ENCODE results near the gene ASCL4.

The ASCL4 gene

DNA sequence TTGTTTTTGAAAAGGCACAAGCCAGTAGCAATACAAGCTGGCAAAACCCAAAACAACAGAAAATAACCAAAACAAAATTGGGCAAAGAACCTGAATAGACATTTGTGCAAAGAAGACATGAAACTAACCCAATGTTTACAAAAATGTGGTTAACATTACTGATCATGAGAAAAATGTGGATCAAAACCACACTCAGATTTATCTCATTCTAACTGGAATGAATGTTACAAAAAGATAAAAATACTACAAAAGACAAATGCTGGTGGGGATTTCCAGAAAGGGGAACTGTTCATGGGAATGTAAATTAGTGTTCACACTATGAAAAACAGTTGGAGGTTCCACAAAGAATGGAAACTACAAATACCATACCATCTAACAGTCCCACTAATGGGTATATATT is 26.6 kb downstream of the ASCL4 start:
- no peaks in the 10 kb centered on the region for H3K4me1 ChIP-seq (ENCODE audit: insufficient read depth, low read length, severe bottlenecking)
- H4K20me1 ChIP-seq (ENCODE audit: insufficient read depth, low read length), result no peaks in the 10 kb centered on the region
- H3K9me2 ChIP-seq (ENCODE audit: low read depth, low read length), result no peaks in the 10 kb centered on the region
- no peak overlapping the region for H2AFZ ChIP-seq (ENCODE audit: low read length)
- no peaks in the 10 kb centered on the region for H3F3A ChIP-seq (ENCODE audit: insufficient read depth, low read length)
- no peaks in the 10 kb centered on the region for H3K36me3 ChIP-seq (ENCODE audit: insufficient read depth, low read length)
- H3K4me3 ChIP-seq (ENCODE audit: low read depth, low read length, poor library complexity, severe bottlenecking), result no peak overlapping the region
- no peaks in the 10 kb centered on the region for H3K79me2 ChIP-seq (ENCODE audit: insufficient read depth, low read length)
- no peak overlapping the region for H3K9ac ChIP-seq (ENCODE audit: low read length)
- TF ChIP-seq, protein P1, sequence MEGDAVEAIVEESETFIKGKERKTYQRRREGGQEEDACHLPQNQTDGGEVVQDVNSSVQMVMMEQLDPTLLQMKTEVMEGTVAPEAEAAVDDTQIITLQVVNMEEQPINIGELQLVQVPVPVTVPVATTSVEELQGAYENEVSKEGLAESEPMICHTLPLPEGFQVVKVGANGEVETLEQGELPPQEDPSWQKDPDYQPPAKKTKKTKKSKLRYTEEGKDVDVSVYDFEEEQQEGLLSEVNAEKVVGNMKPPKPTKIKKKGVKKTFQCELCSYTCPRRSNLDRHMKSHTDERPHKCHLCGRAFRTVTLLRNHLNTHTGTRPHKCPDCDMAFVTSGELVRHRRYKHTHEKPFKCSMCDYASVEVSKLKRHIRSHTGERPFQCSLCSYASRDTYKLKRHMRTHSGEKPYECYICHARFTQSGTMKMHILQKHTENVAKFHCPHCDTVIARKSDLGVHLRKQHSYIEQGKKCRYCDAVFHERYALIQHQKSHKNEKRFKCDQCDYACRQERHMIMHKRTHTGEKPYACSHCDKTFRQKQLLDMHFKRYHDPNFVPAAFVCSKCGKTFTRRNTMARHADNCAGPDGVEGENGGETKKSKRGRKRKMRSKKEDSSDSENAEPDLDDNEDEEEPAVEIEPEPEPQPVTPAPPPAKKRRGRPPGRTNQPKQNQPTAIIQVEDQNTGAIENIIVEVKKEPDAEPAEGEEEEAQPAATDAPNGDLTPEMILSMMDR (IDR thresholded peaks at IDR 0.05; ENCODE audit: low read length), result no peak
- no peak for TF ChIP-seq EZH2 (IDR thresholded peaks at IDR 0.05; ENCODE audit: borderline replicate concordance, low read length)
- no peak overlapping the region for H3K27ac ChIP-seq (ENCODE audit: low read depth, low read length, poor library complexity, severe bottlenecking)
- H3K9me3 ChIP-seq (ENCODE audit: low read length), result no peaks in the 10 kb centered on the region
- H3K27me3 ChIP-seq (ENCODE audit: insufficient read depth, low read length), result no peaks in the 10 kb centered on the region
- H3K4me2 ChIP-seq (ENCODE audit: low read length), result no peak overlapping the region

DNA sequence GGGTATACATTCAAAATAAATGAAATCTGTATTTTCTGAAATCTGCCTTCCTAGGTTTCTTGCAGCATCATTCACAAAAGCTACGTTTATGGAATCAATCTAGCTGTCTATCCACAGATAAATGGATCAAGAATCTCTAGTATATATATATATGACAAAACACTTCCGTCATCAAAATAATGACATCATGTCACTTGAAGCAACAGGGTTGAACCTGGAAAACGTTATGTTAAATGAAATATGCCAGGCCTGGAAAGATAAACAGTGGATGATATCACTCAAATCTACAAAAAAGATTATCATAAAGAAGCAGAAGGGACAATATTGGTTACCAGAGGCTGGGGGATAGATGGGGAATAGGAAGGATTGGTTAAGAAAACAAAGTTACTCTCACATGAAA is 28.6 kb downstream of the ASCL4 start:
- no peak overlapping the region for H3K4me2 ChIP-seq (ENCODE audit: low read length)
- no peak overlapping the region for H3K27ac ChIP-seq (ENCODE audit: low read depth, low read length, poor library complexity, severe bottlenecking)
- H2AFZ ChIP-seq (ENCODE audit: low read length), result no peak overlapping the region
- no peaks in the 10 kb centered on the region for H3F3A ChIP-seq (ENCODE audit: insufficient read depth, low read length)
- H3K27me3 ChIP-seq (ENCODE audit: insufficient read depth, low read length), result no peaks in the 10 kb centered on the region
- no peaks in the 10 kb centered on the region for H3K4me1 ChIP-seq (ENCODE audit: insufficient read depth, low read length, severe bottlenecking)
- H3K79me2 ChIP-seq (ENCODE audit: insufficient read depth, low read length), result no peaks in the 10 kb centered on the region
- TF ChIP-seq, protein P1 (IDR thresholded peaks at IDR 0.05; ENCODE audit: low read length), result no peak
- no peak for TF ChIP-seq EZH2 (IDR thresholded peaks at IDR 0.05; ENCODE audit: borderline replicate concordance, low read length)
- H4K20me1 ChIP-seq (ENCODE audit: insufficient read depth, low read length), result no peaks in the 10 kb centered on the region
- no peaks in the 10 kb centered on the region for H3K9me3 ChIP-seq (ENCODE audit: low read length)
- no peak overlapping the region for H3K9ac ChIP-seq (ENCODE audit: low read length)
- no peaks in the 10 kb centered on the region for H3K36me3 ChIP-seq (ENCODE audit: insufficient read depth, low read length)
- H3K4me3 ChIP-seq (ENCODE audit: low read depth, low read length, poor library complexity, severe bottlenecking), result no peak overlapping the region
- no peaks in the 10 kb centered on the region for H3K9me2 ChIP-seq (ENCODE audit: low read depth, low read length)

DNA sequence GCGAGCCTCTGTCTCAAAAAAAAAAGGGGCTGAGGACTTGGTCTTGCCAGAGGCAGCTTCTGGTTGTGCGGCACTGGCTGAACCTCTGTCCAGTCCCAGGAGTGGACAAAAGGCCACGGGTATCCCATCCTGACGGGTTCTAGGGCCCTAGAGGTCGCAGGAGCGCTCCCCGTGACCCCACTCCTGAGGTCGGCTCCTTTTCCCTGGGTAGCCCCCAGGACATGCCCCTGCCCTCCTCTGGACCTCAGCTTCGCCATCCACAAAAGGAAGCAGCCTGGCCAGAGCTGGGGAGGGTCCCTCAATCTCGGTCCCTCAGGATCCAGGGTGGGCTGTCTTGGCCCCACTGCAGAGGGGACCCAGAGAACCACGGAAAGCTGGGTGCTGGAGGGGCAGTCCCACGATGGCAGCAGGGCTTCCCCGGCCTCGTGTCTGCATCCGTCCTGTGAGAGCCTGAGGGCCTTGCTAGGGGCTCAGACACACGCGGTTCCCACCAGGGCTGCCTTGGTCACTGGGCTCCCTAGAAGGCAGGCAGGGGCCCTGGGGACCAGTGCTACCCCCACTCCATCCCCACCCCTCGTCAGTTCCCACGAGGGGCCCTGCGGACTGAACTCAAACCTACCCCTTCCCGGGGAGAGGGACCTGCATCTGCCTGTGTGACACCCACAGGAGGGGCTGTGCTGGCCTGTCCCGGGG is 31.1 kb downstream of the ASCL4 start:
- Histone ChIP-seq H2AFZ (ENCODE audit: low read length) (no peak overlapping the region), H3K9me3 (ENCODE audit: low read length) (no peaks in the 10 kb centered on the region), H3K4me2 (ENCODE audit: low read length) (no peak overlapping the region), H3K79me2 (ENCODE audit: insufficient read depth, low read length) (no peaks in the 10 kb centered on the region), H3F3A (ENCODE audit: insufficient read depth, low read length) (no peaks in the 10 kb centered on the region), H3K4me3 (ENCODE audit: low read depth, low read length, poor library complexity, severe bottlenecking) (no peak overlapping the region), H3K27me3 (ENCODE audit: insufficient read depth, low read length) (no peaks in the 10 kb centered on the region), H3K9ac (ENCODE audit: low read length) (no peak overlapping the region), H3K4me1 (ENCODE audit: insufficient read depth, low read length, severe bottlenecking) (no peaks in the 10 kb centered on the region), H4K20me1 (ENCODE audit: insufficient read depth, low read length) (no peaks in the 10 kb centered on the region), H3K36me3 (ENCODE audit: insufficient read depth, low read length) (no peaks in the 10 kb centered on the region), H3K27ac (ENCODE audit: low read depth, low read length, poor library complexity, severe bottlenecking) (no peak overlapping the region), H3K9me2 (ENCODE audit: low read depth, low read length) (no peaks in the 10 kb centered on the region)
- TF ChIP-seq, protein P1 (IDR thresholded peaks at IDR 0.05; ENCODE audit: low read length), result no peak
- TF ChIP-seq EZH2 (IDR thresholded peaks at IDR 0.05; ENCODE audit: borderline replicate concordance, low read length), result no peak
